ENCODE data around the gene PPP1R1A. TPM values are rescaled to one million over a fixed set of nuclear protein-coding genes. Genes with fewer than 3 reads are reported as not detected.

Gene PPP1R1A
- total RNA-seq, result 10 to 100 TPM in 5 of 8 experiments, 1 to 10 TPM in 2, under 1 TPM in 1; 0.51 to 21.0 (median 12.1) TPM

- peak; percentile 18 to 77 (median 72) for ATAC-seq (replicated peaks in 6 of 8)
- peak within 1 kb of the TSS; percentile 59 to 99 (median 76) for H3K4me3 ChIP-seq
- WGBS, 10 experiments, result 0% methylated on average over 1 of the region's 77 CpGs; no CpG with 5 or more reads in 8 of the 10 experiments
- in situ Hi-C loops (cut with MboI; ENCODE audit: low pct_unique_long_range_greater_than_20kb in 2 of 9, low sequenced_read_pairs in 9 of 9, unreplicated experiment in 9 of 9), result loop anchor here in 2 of 9 experiments (25.0 kb wide), 1 partner anchor 374 kb away; no protein-coding TSS in a partner anchor
- peak within 1 kb of the TSS in 1 of 2 donors; percentile 55 for H3K27ac ChIP-seq
- H3K4me1 ChIP-seq (replicated peaks in 1 of 2), result peaks cover 20 to 33% of the 10 kb centered on the region in 2 donors
Measured at GRCh38 chr12:54588110-54588889, at the start of gene PPP1R1A. PPP1R1A (minus strand) TSS chr12:54588659; CDS start chr12:54588488, 171 bp downstream.

GRCh38 chr12:54634795-54635194 lies 46.3 kb upstream of the PPP1R1A start, which contains the start of gene LACRT:
LACRT (minus strand) TSS chr12:54634895; CDS start chr12:54634841, 54 bp downstream.
- no peak within 1 kb of the TSS for H3K27ac ChIP-seq
- no peak for ATAC-seq (replicated peaks in 6 of 8)
- WGBS, 10 experiments, result 0 to 100% (median 46%) methylated on average over 1 of the region's 2 CpGs; no CpG with 5 or more reads in 6 of the 10 experiments

GRCh38 chr12:54631988-54632728 lies 43.7 kb upstream of the PPP1R1A start:
- in situ Hi-C loops (cut with MboI; ENCODE audit: low pct_unique_long_range_greater_than_20kb in 2 of 9, low sequenced_read_pairs in 9 of 9, unreplicated experiment in 9 of 9), result no loop called here
- H3K27ac ChIP-seq, result no peak overlapping the region
- no peak overlapping the region for H3K4me3 ChIP-seq
- WGBS, 10 experiments, result 0 to 95% (median 68%) methylated on average over 1 to 8 of the region's 8 CpGs; no CpG with 5 or more reads in 1 of the 10 experiments
- no peak for ATAC-seq (replicated peaks in 6 of 8)
- no peaks in the 10 kb centered on the region for H3K4me1 ChIP-seq (replicated peaks in 1 of 2)

More at GRCh38 chr12:54634795-54635194, 46.3 kb upstream of the PPP1R1A start, which contains the start of gene LACRT:
- in situ Hi-C loops (cut with MboI; ENCODE audit: low pct_unique_long_range_greater_than_20kb in 2 of 9, low sequenced_read_pairs in 9 of 9, unreplicated experiment in 9 of 9), result no loop called here
- Histone ChIP-seq H3K4me1 (replicated peaks in 1 of 2) (no peaks in the 10 kb centered on the region), H3K4me3 (no peak within 1 kb of the TSS)

- WGBS, 10 experiments, result 40 to 83% (median 77%) methylated on average over 1 to 4 of the region's 5 CpGs; no CpG with 5 or more reads in 6 of the 10 experiments
Measured at GRCh38 chr12:54631551-54631950, 43.1 kb upstream of the PPP1R1A start.

GRCh38 chr12:54629925-54630324 lies 41.5 kb upstream of the PPP1R1A start:
- Histone ChIP-seq H3K4me1 (replicated peaks in 1 of 2) (no peaks in the 10 kb centered on the region), H3K27ac (no peak overlapping the region), H3K4me3 (no peak overlapping the region)
- in situ Hi-C loops (cut with MboI; ENCODE audit: low pct_unique_long_range_greater_than_20kb in 2 of 9, low sequenced_read_pairs in 9 of 9, unreplicated experiment in 9 of 9), result no loop called here
- ATAC-seq (replicated peaks in 6 of 8), result no peak
- WGBS, 10 experiments, result 0 to 100% (median 68%) methylated on average over 1 to 2 of the region's 2 CpGs; no CpG with 5 or more reads in 5 of the 10 experiments

More at GRCh38 chr12:54631551-54631950, 43.1 kb upstream of the PPP1R1A start:
- ATAC-seq (replicated peaks in 6 of 8), result no peak
- in situ Hi-C loops (cut with MboI; ENCODE audit: low pct_unique_long_range_greater_than_20kb in 2 of 9, low sequenced_read_pairs in 9 of 9, unreplicated experiment in 9 of 9), result no loop called here
- H3K27ac ChIP-seq, result no peak overlapping the region
- H3K4me1 ChIP-seq (replicated peaks in 1 of 2), result no peaks in the 10 kb centered on the region
- no peak overlapping the region for H3K4me3 ChIP-seq

GRCh38 chr12:54628186-54628846 lies 39.9 kb upstream of the PPP1R1A start:
- WGBS, 10 experiments, result 0 to 100% (median 85%) methylated on average over 1 to 3 of the region's 3 CpGs; no CpG with 5 or more reads in 2 of the 10 experiments
- in situ Hi-C loops (cut with MboI; ENCODE audit: low pct_unique_long_range_greater_than_20kb in 2 of 9, low sequenced_read_pairs in 9 of 9, unreplicated experiment in 9 of 9), result no loop called here
- Histone ChIP-seq H3K4me3 (no peak overlapping the region), H3K27ac (no peak overlapping the region), H3K4me1 (replicated peaks in 1 of 2) (no peaks in the 10 kb centered on the region)
- no peak for ATAC-seq (replicated peaks in 6 of 8)

GRCh38 chr12:54627304-54627703 lies 38.8 kb upstream of the PPP1R1A start:
- WGBS, 10 experiments, result 0 to 90% (median 44%) methylated on average over 1 to 3 of the region's 3 CpGs; no CpG with 5 or more reads in 2 of the 10 experiments
- ATAC-seq (replicated peaks in 6 of 8), result no peak
- no peak overlapping the region for H3K27ac ChIP-seq
- in situ Hi-C loops (cut with MboI; ENCODE audit: low pct_unique_long_range_greater_than_20kb in 2 of 9, low sequenced_read_pairs in 9 of 9, unreplicated experiment in 9 of 9), result no loop called here
- H3K4me3 ChIP-seq, result no peak overlapping the region
- H3K4me1 ChIP-seq (replicated peaks in 1 of 2), result no peaks in the 10 kb centered on the region

GRCh38 chr12:54625598-54625997 lies 37.1 kb upstream of the PPP1R1A start:
- ATAC-seq (replicated peaks in 6 of 8), result peak in 2 of 8 experiments; percentile 74 to 94
- in situ Hi-C loops (cut with MboI; ENCODE audit: low pct_unique_long_range_greater_than_20kb in 2 of 9, low sequenced_read_pairs in 9 of 9, unreplicated experiment in 9 of 9), result no loop called here
- H3K4me3 ChIP-seq, result no peak overlapping the region
- H3K4me1 ChIP-seq (replicated peaks in 1 of 2), result no peaks in the 10 kb centered on the region
- H3K27ac ChIP-seq, result no peak overlapping the region

- 0 to 67% (median 35%) methylated on average over 1 to 4 of the region's 5 CpGs for WGBS, 10 experiments
- Histone ChIP-seq H3K4me1 (replicated peaks in 1 of 2) (no peaks in the 10 kb centered on the region), H3K4me3 (no peak overlapping the region), H3K27ac (no peak overlapping the region)
- in situ Hi-C loops (cut with MboI; ENCODE audit: low pct_unique_long_range_greater_than_20kb in 2 of 9, low sequenced_read_pairs in 9 of 9, unreplicated experiment in 9 of 9), result no loop called here
- ATAC-seq (replicated peaks in 6 of 8), result no peak
Measured at GRCh38 chr12:54624315-54625279, 36.1 kb upstream of the PPP1R1A start.

GRCh38 chr12:54622463-54623183 lies 34.2 kb upstream of the PPP1R1A start:
- Histone ChIP-seq H3K27ac (no peak overlapping the region), H3K4me3 (no peak overlapping the region), H3K4me1 (replicated peaks in 1 of 2) (no peaks in the 10 kb centered on the region)
- in situ Hi-C loops (cut with MboI; ENCODE audit: low pct_unique_long_range_greater_than_20kb in 2 of 9, low sequenced_read_pairs in 9 of 9, unreplicated experiment in 9 of 9), result no loop called here
- ATAC-seq (replicated peaks in 6 of 8), result peak in 2 of 8 experiments; percentile 20 to 80

GRCh38 chr12:54616933-54617680 lies 28.6 kb upstream of the PPP1R1A start:
- Histone ChIP-seq H3K4me1 (replicated peaks in 1 of 2) (no peaks in the 10 kb centered on the region), H3K27ac (no peak overlapping the region), H3K4me3 (no peak overlapping the region)
- no peak for ATAC-seq (replicated peaks in 6 of 8)
- in situ Hi-C loops (cut with MboI; ENCODE audit: low pct_unique_long_range_greater_than_20kb in 2 of 9, low sequenced_read_pairs in 9 of 9, unreplicated experiment in 9 of 9), result no loop called here
- WGBS, 10 experiments, result 8 to 93% (median 59%) methylated on average over 1 to 5 of the region's 6 CpGs; no CpG with 5 or more reads in 1 of the 10 experiments

Data from motor neuron (in vitro differentiated cells).